Mesenchymal stem cell (in vitro differentiated cells and primary cell): ENCODE results near the gene LIPG. TPM values are rescaled to one million over a fixed set of nuclear protein-coding genes. Genes with fewer than 3 reads are reported as not detected.
"Not testable (repeated sequence)": the region's sequence is repeated elsewhere in the genome, so short reads cannot be mapped to it uniquely, and the experiment has no call there.

Source experiments
- DNase-seq: peaks from one replicate; pipeline ENCODE4 v3.0.0-alpha.2; 2013
- H2AFZ ChIP-seq: one replicate; pipeline ENCODE4 v1.6.1; 2013; ENCODE audit warnings: low read depth, mild to moderate bottlenecking, control low read depth, inconsistent platforms, low read length, moderate library complexity
- H2AK5ac ChIP-seq: 2 replicates; pipeline ENCODE4 v1.6.1; 2013; ENCODE audit warnings: low read length, moderate library complexity, mild to moderate bottlenecking, inconsistent platforms; ENCODE audit not compliant: severe bottlenecking
- H2BK120ac ChIP-seq: one replicate; pipeline ENCODE4 v1.6.1; 2013; ENCODE audit warnings: low read depth, mild to moderate bottlenecking, inconsistent platforms, low read length, moderate library complexity
- H2BK12ac ChIP-seq, 2 experiments: one replicate each; pipeline ENCODE4 v1.6.1; 2013; ENCODE audit warnings: inconsistent platforms in 2 of 2, low read length in 2 of 2, mild to moderate bottlenecking in 2 of 2, moderate library complexity in 2 of 2, control low read depth in 1 of 2
- H2BK15ac ChIP-seq: one replicate; pipeline ENCODE4 v1.6.1; 2013; ENCODE audit warnings: mild to moderate bottlenecking, low read depth, inconsistent platforms; ENCODE audit not compliant: poor library complexity, severe bottlenecking
- H2BK5ac ChIP-seq: 2 replicates; pipeline ENCODE4 v1.6.1; 2013; ENCODE audit warnings: low read depth, mild to moderate bottlenecking, low read length, control low read depth, inconsistent platforms; ENCODE audit not compliant: poor library complexity, severe bottlenecking
- H3K14ac ChIP-seq, 2 experiments: one replicate each; pipeline ENCODE4 v1.6.1; 2013; ENCODE audit warnings: inconsistent platforms in 2 of 2, low read length in 2 of 2, control low read depth in 1 of 2, mild to moderate bottlenecking in 1 of 2, moderate library complexity in 1 of 2
- H3K18ac ChIP-seq, 2 experiments: one replicate each; pipeline ENCODE4 v1.6.1; 2013; ENCODE audit warnings: inconsistent platforms in 2 of 2, low read length in 2 of 2, control low read depth in 1 of 2, low read depth in 1 of 2, mild to moderate bottlenecking in 1 of 2
- H3K23ac ChIP-seq, 2 experiments: one replicate each; pipeline ENCODE4 v1.6.1; 2013; ENCODE audit warnings: inconsistent platforms in 2 of 2, low read length in 2 of 2, mild to moderate bottlenecking in 2 of 2, moderate library complexity in 2 of 2, control low read depth in 1 of 2
- H3K27ac ChIP-seq: 2 replicates; pipeline ENCODE4 v1.5.1; 2013; ENCODE audit warnings: mild to moderate bottlenecking, moderate library complexity, low read length, control low read depth, inconsistent platforms; ENCODE audit not compliant: poor library complexity, severe bottlenecking
- H3K27me3 ChIP-seq, 2 experiments: 2 replicates each; pipeline versions ENCODE4 v1.6.1 to v1.7.0; 2013; ENCODE audit warnings: low read length in 2 of 2, mild to moderate bottlenecking in 2 of 2, moderate library complexity in 2 of 2, control low read depth in 1 of 2, inconsistent platforms in 1 of 2; ENCODE audit not compliant: control insufficient read depth in 1 of 2, insufficient read depth in 1 of 2
- H3K36me3 ChIP-seq, 2 experiments: 2 replicates each; pipeline versions ENCODE4 v1.6.1 to v1.7.0; 2013; ENCODE audit warnings: low read length in 2 of 2, control low read depth in 1 of 2, inconsistent platforms in 1 of 2, low read depth in 1 of 2, mild to moderate bottlenecking in 1 of 2; ENCODE audit not compliant: insufficient read depth in 2 of 2, control insufficient read depth in 1 of 2
- H3K4ac ChIP-seq, 2 experiments: one replicate each; pipeline ENCODE4 v1.6.1; 2013; ENCODE audit warnings: inconsistent platforms in 2 of 2, low read length in 2 of 2, mild to moderate bottlenecking in 2 of 2, moderate library complexity in 2 of 2, control low read depth in 1 of 2, low read depth in 1 of 2
- H3K4me1 ChIP-seq: 2 replicates; pipeline ENCODE4 v1.6.1; 2013; ENCODE audit warnings: low read depth, low read length, control low read depth; ENCODE audit not compliant: control insufficient read depth, insufficient read depth
- H3K4me2 ChIP-seq: 2 replicates; pipeline ENCODE4 v1.6.1; 2013; ENCODE audit warnings: low read length, mild to moderate bottlenecking, inconsistent platforms; ENCODE audit not compliant: poor library complexity, severe bottlenecking
- H3K4me3 ChIP-seq, 2 experiments: 2 replicates each; pipeline versions ENCODE4 v1.5.1 to v1.7.0; 2013; ENCODE audit warnings: low read length in 2 of 2, mild to moderate bottlenecking in 2 of 2, control low read depth in 1 of 2, low read depth in 1 of 2; ENCODE audit not compliant: insufficient read depth in 1 of 2
- H3K79me1 ChIP-seq: replicated peaks from 2 replicates; pipeline ENCODE4 v1.6.1; 2013; ENCODE audit warnings: mild to moderate bottlenecking, control low read depth, low read length, inconsistent platforms; ENCODE audit not compliant: poor library complexity, severe bottlenecking
- H3K9ac ChIP-seq: 2 replicates; pipeline ENCODE4 v1.7.0; 2013; ENCODE audit warnings: mild to moderate bottlenecking, low read length, moderate library complexity
- H3K9me3 ChIP-seq: 2 replicates; pipeline ENCODE4 v1.7.0; 2013; ENCODE audit warnings: mild to moderate bottlenecking, low read length; ENCODE audit not compliant: control insufficient read depth
- H4K8ac ChIP-seq: one replicate; pipeline ENCODE4 v1.6.1; 2013; ENCODE audit warnings: inconsistent platforms, mild to moderate bottlenecking, low read length, moderate library complexity
- H4K91ac ChIP-seq: one replicate; pipeline ENCODE4 v1.6.1; 2013; ENCODE audit warnings: mild to moderate bottlenecking, low read length, inconsistent platforms
- WGBS: methylation state at CpG from one replicate; pipeline ENCODE4 v1.1.7; 2013; ENCODE audit warnings: mixed read lengths; 5-methylcytosine and 5-hydroxymethylcytosine counted together
- polyA plus RNA-seq, 2 experiments: library from polyadenylated mRNA; stranded (reverse); fragments of 200-250 nt; gene quantifications; one replicate each; pipeline ENCODE4 v1.2.3, GENCODE V29; 2013

The LIPG gene
- polyA plus RNA-seq (2013, experiment 1 of 2), result 30.0 TPM
- 30.5 TPM for polyA plus RNA-seq (2013, experiment 2 of 2)

DNA sequence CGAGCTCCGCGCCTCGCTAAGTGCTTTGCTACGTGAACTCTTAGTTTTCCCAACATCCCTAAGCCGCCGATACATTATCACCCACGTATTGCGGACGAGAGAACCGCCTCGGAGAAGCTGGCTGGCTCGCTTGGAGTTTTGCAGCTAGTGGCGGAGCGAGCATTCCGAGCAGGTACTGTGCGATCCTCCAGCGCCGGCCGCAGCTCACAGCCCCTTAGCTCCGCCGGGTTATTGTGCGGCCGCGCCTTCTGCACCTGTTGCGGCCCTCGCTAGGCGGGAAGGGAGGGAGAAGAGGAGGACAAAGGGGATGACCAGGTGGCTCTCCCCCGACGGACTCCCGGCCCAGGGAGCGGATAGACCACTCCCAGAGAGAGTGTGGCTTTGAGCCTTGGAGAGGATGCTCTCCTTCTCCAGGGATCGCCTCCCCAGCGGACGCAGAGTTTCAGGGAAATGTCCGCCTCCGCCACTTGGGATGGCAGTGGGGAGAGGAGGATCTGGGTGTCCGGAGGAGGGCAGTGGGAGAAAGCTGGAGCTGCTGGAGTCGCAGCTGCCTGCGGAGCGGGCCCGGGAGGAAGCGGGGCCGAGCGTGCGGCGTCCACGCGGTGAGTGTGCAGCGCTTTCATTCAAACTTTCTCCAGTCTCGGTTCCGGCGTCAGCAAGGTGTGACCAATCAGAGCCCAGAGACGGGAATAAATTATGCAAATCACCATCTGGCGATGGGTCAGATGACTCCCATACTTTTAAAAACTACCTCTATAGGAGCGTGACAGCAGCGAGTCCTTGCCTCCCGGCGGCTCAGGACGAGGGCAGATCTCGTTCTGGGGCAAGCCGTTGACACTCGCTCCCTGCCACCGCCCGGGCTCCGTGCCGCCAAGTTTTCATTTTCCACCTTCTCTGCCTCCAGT is at the start of gene LIPG:
Gene LIPG, plus strand, starts transcription at position 769 of the 905 bp plus-strand sequence. CDS start 252 bp downstream, outside the sequence.
- H3K4me1 ChIP-seq, result peaks cover 26% of the 10 kb centered on the region
- no peak within 1 kb of the TSS for H4K8ac ChIP-seq
- DNase-seq, result peak; percentile 93
- H2AK5ac ChIP-seq, result no peak within 1 kb of the TSS
- H3K9ac ChIP-seq, result peak within 1 kb of the TSS; percentile 54
- no peak within 1 kb of the TSS for H2BK120ac ChIP-seq
- peak within 1 kb of the TSS in 1 of 2 experiments; percentile 54 for H3K23ac ChIP-seq
- peak within 1 kb of the TSS; percentile 98 for H3K4me2 ChIP-seq
- peak within 1 kb of the TSS in 1 of 2 experiments; percentile 70 for H2BK12ac ChIP-seq
- peaks cover 0 to 7% of the 10 kb centered on the region in 2 experiments for H3K36me3 ChIP-seq
- H3K14ac ChIP-seq, result peak within 1 kb of the TSS in 1 of 2 experiments; percentile 7
- no peaks in the 10 kb centered on the region for H3K9me3 ChIP-seq
- no peak within 1 kb of the TSS for H2BK5ac ChIP-seq
- peak within 1 kb of the TSS; percentile 79 for H2AFZ ChIP-seq
- under 1% methylated on average over 65 of the region's 67 CpGs for WGBS
- H2BK15ac ChIP-seq, result peak within 1 kb of the TSS; percentile 75
- H3K79me1 ChIP-seq, result peaks cover 15% of the 10 kb centered on the region
- H4K91ac ChIP-seq, result no peak within 1 kb of the TSS
- H3K27ac ChIP-seq, result no peak within 1 kb of the TSS
- H3K18ac ChIP-seq, result peak within 1 kb of the TSS in 1 of 2 experiments; percentile 76
- H3K4me3 ChIP-seq, result peak within 1 kb of the TSS; percentile 63 to 76
- H3K4ac ChIP-seq, result no peak within 1 kb of the TSS
- H3K27me3 ChIP-seq, result peaks cover 0 to 57% of the 10 kb centered on the region in 2 experiments

DNA sequence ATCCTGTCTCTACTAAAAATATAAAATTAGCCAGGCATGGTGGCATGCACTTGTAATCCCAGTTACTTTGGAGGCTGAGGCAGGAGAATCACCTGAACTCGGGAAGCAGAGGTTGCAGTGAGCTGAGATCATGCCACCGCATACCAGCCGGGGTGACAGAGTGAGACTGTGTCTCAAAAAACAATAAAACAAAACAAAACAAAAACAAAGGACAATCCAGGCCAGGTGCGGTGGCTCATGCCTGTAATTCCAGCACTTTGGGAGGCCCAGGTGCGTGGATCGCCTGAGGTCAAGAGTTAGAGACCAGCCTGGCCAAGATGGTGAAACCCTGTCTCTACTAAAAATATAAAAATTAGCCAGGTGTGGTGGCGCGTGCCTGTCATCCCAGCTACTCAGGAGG is 49.0 kb upstream of the LIPG start:
- H3K79me1 ChIP-seq, H3K4me2 ChIP-seq, H2BK5ac ChIP-seq, H2AK5ac ChIP-seq, H2BK120ac ChIP-seq, H3K4ac ChIP-seq, H3K4me1 ChIP-seq, H3K18ac ChIP-seq, H2BK12ac ChIP-seq, DNase-seq, H3K9ac ChIP-seq, H2BK15ac ChIP-seq, H3K23ac ChIP-seq, H3K36me3 ChIP-seq, H3K4me3 ChIP-seq, H4K8ac ChIP-seq, H3K9me3 ChIP-seq, H4K91ac ChIP-seq, H3K27ac ChIP-seq, H3K14ac ChIP-seq, H2AFZ ChIP-seq: not testable (repeated sequence)
- peaks cover 5 to 10% of the 10 kb centered on the region in 2 experiments for H3K27me3 ChIP-seq
- WGBS, result 94% methylated on average over 8 of the region's 8 CpGs

DNA sequence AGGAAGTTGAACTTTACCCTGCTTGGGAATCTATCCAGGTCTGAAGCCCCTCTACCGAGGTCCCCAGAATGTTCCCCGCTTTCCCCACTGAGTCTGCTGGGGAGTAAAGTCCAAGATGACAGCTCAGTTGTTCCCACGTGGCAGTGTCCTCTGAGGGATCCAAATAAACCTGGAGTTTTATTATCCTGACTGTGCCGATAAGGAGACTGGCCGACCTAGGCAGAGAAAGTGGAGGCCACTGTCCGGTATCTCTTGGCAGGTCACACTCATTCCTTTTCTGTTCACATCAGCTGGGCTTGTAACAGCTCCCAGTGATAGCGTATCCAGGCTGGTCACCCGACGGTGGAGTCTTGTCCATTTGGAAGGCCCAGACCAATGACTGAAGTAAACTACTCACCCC is 47.3 kb upstream of the LIPG start:
- no peak overlapping the region for H2AFZ ChIP-seq

DNA sequence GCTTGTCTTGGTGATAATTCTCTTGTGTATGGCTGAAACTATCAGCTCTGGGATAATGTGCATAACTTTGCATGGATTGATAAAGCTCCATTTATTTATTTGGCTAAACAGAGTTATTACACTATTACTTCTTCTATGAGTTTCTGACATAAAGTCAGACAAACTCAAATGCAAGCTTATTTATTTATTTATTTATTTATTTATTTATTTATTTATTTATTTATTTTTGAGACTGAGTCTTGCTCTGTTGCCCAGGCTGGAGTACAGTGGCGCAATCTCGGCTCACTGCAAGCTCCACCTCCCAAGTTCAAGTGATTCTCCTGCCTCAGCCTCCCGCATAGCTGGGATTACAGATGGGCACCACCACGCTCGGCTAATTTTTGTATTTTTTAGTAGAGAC is 46.9 kb upstream of the LIPG start:
- not testable (repeated sequence) for H3K27me3 ChIP-seq, H3K36me3 ChIP-seq, H3K4me2 ChIP-seq, H2AK5ac ChIP-seq, H2BK15ac ChIP-seq, H3K4me1 ChIP-seq, H4K91ac ChIP-seq, H2BK5ac ChIP-seq, H3K4me3 ChIP-seq, H2BK120ac ChIP-seq, H2BK12ac ChIP-seq, H3K9me3 ChIP-seq, H3K23ac ChIP-seq, H2AFZ ChIP-seq, H3K4ac ChIP-seq, H4K8ac ChIP-seq, H3K9ac ChIP-seq, H3K18ac ChIP-seq, DNase-seq, H3K79me1 ChIP-seq, H3K27ac ChIP-seq
- H3K14ac ChIP-seq, result peak overlapping the region in 1 of 2 experiments; percentile 45
- 80% methylated on average over 5 of the region's 5 CpGs for WGBS

More for the DNA sequence above, 47.3 kb upstream of the LIPG start:
- Histone ChIP-seq H3K4me2 (no peak overlapping the region), H4K91ac (no peak overlapping the region), H3K14ac (peak overlapping the region in 1 of 2 experiments; percentile 45), H3K23ac (no peak overlapping the region), H3K18ac (no peak overlapping the region), H3K9me3 (no peaks in the 10 kb centered on the region), H3K4me3 (no peak overlapping the region), H3K36me3 (no peaks in the 10 kb centered on the region), H3K9ac (no peak overlapping the region), H2BK120ac (no peak overlapping the region), H2BK12ac (no peak overlapping the region), H2BK5ac (no peak overlapping the region), H3K27ac (no peak overlapping the region), H4K8ac (no peak overlapping the region), H3K27me3 (no peaks in the 10 kb centered on the region), H3K4me1 (peaks cover 1% of the 10 kb centered on the region), H2BK15ac (no peak overlapping the region), H3K4ac (no peak overlapping the region), H3K79me1 (no peaks in the 10 kb centered on the region), H2AK5ac (peak overlapping the region; percentile 51)
- WGBS, result 69% methylated on average over 6 of the region's 9 CpGs
- no peak for DNase-seq
